Central memory CD8-positive, alpha-beta T cell (primary cell): ENCODE measurements around the gene CRLF3.
"Not testable (repeated sequence)": the region's sequence is repeated elsewhere in the genome, so short reads cannot be mapped to it uniquely, and the experiment has no call there.

Source experiments
- ATAC-seq: fragments of 150-1000 bp; cut with Tn5 transposase; replicated peaks from 2 replicates; pipeline ENCODE4 v1.10.0; 2022; ENCODE audit warnings: mild to moderate bottlenecking, moderate FRiP score, moderate number of reproducible peaks; ENCODE audit not compliant: poor library complexity, severe bottlenecking; ENCODE audit errors: extremely low read depth
- DNase-seq, 2 donors: peaks; one replicate each; pipeline ENCODE4 v3.0.0; 2021; ENCODE audit warnings: low spot score in 2 of 2
- H3K27ac Mint-ChIP-seq: one replicate; pipeline ENCODE4 v1.8.0; 2022; ENCODE audit warnings: low read depth, mild to moderate bottlenecking, moderate library complexity, mixed read lengths
- H3K27me3 Mint-ChIP-seq: one replicate; pipeline ENCODE4 v1.8.0; 2022; ENCODE audit warnings: mixed read lengths
- H3K36me3 Mint-ChIP-seq: one replicate; pipeline ENCODE4 v1.8.0; 2022; ENCODE audit warnings: mild to moderate bottlenecking, moderate library complexity, mixed read lengths; ENCODE audit not compliant: insufficient read depth
- H3K4me1 Mint-ChIP-seq: one replicate; pipeline ENCODE4 v1.8.0; 2022; ENCODE audit warnings: mixed read lengths
- H3K4me3 Mint-ChIP-seq: one replicate; pipeline ENCODE4 v1.8.0; 2022; ENCODE audit warnings: mild to moderate bottlenecking, moderate library complexity, mixed read lengths
- H3K9me3 Mint-ChIP-seq: one replicate; pipeline ENCODE4 v1.8.0; 2022; ENCODE audit warnings: mixed read lengths

CRLF3 gene

DNA sequence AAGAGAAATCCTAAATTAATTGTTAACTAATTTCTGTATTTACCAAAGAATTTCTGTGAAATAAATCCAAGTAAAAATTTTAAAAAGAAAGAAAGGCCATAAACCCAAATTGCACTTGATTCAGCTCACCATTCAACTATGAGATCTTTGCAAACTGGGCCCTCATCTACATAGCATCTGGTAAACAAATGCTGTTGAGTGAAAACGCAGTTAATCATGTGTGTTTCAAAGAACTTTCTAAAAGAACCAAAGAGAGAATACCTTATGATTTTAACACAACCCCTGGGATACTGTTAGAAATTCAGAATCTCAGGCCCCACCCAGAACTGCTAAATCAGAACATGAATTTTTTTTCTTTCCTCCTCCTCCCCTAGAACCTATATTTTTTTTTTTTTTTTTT, 16.6 kb downstream of the CRLF3 start:
- Mint-ChIP-seq H3K4me3 (peak overlapping the region; percentile 74), H3K36me3 (peaks cover 31% of the 10 kb centered on the region), H3K27me3 (no peaks in the 10 kb centered on the region), H3K27ac (peak overlapping the region; percentile 90), H3K9me3 (no peaks in the 10 kb centered on the region), H3K4me1 (peaks cover 43% of the 10 kb centered on the region)
- DNase-seq (no peak), ATAC-seq (no peak)

DNA sequence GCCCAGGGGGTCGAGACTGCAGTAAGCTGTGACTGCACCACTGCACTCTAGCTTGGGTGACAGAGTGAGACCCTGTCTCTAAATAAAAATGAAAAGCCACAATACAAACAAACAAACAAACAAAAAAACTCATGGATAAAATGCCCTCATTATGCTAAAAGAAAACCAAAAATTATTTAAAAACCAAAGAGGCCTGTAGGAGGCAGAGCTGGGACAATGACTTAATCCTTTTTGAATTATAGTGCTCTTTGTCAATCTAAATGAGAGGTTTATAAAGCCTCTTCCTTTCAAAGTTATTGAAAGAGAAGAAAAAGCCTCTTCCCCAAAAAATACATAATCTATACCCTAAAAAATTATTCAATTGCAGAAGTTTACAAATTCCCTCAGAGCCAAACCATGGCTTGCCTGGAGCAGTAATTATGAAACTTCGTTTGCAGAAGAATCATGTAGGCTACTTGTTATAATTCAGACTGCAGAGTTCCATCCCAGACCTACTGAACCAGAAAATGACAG, 18.5 kb downstream of the CRLF3 start:
- Mint-ChIP-seq H3K36me3 (peaks cover 49% of the 10 kb centered on the region), H3K4me1 (peaks cover 43% of the 10 kb centered on the region), H3K27me3 (no peaks in the 10 kb centered on the region), H3K27ac (peak overlapping the region; percentile 10), H3K4me3 (no peak overlapping the region), H3K9me3 (no peaks in the 10 kb centered on the region)
- no peak for ATAC-seq
- no peak for DNase-seq

DNA sequence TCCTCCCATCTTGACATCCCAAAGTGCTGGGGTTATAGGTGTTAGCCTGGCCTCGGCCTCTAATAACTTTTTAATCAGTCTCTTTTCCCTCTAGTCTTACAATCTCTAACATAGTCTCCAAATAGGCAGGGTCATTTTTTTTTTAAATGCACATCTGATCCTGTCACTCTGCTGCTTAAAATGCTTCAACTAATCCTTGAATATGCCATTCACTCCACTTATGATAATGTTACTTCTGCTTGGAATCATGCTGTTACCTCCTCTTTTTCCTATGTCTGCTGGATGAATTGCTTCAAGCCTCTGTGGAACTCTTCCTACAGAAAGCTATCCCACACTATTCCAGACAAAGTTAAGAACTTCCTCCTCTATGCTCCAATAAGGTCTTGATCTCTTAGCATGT, 22.8 kb downstream of the CRLF3 start:
- H3K4me1 Mint-ChIP-seq = peaks cover 28% of the 10 kb centered on the region
- no peak for DNase-seq
- ATAC-seq = no peak
- no peak overlapping the region for H3K4me3 Mint-ChIP-seq
- H3K36me3 Mint-ChIP-seq = peaks cover 69% of the 10 kb centered on the region
- H3K9me3 Mint-ChIP-seq = no peaks in the 10 kb centered on the region
- H3K27ac Mint-ChIP-seq = no peak overlapping the region
- no peaks in the 10 kb centered on the region for H3K27me3 Mint-ChIP-seq

DNA sequence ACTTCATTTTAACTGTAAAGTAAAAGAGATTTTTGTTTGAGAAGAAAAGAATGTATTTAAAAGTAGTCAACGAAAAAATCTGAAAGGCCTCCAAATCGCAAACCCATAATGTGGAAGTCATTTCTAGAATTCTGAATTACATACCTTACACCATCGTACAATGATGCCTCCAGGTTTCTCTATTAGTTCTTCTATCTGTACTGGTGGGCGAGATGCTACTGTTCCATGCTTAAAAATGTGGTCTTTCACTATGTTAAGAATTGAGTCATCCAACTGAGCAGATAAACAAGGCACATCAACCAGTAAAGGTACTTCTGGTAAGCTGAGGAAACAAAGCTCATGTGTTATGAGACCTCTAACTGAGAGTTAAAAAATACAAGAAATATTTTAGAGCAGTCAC, 28.5 kb downstream of the CRLF3 start:
- H3K36me3 Mint-ChIP-seq = peaks cover 83% of the 10 kb centered on the region
- no peak overlapping the region for H3K4me3 Mint-ChIP-seq

DNA sequence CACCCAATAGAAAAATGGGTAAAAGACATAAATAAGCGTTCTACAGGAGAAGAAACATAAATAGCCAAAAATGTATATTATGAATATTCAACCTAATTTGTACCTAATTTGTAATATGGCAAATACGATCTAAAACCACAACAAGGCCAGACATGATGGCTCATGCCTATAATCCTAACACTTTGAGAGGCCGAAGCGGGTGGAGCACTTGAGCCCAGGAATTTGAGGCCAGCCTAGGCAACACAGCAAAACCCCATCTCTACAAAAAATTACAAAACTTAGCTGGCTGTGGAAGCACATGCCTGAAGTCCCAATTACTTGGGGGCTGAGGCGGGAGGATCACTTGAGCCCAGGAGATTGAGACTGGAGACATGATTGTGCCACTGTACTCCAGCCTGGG, 30.1 kb downstream of the CRLF3 start:
- Mint-ChIP-seq H3K27me3 (no peaks in the 10 kb centered on the region), H3K4me1 (peaks cover 17% of the 10 kb centered on the region), H3K36me3 (peaks cover 84% of the 10 kb centered on the region), H3K27ac (peak overlapping the region; percentile 72), H3K4me3 (no peak overlapping the region), H3K9me3 (no peaks in the 10 kb centered on the region)
- DNase-seq (no peak), ATAC-seq (no peak)

More for the DNA sequence above, 28.5 kb downstream of the CRLF3 start:
- no peaks in the 10 kb centered on the region for H3K27me3 Mint-ChIP-seq
- H3K27ac Mint-ChIP-seq = peak overlapping the region; percentile 73
- ATAC-seq = no peak
- no peak for DNase-seq
- peaks cover 11% of the 10 kb centered on the region for H3K4me1 Mint-ChIP-seq
- H3K9me3 Mint-ChIP-seq = no peaks in the 10 kb centered on the region

DNA sequence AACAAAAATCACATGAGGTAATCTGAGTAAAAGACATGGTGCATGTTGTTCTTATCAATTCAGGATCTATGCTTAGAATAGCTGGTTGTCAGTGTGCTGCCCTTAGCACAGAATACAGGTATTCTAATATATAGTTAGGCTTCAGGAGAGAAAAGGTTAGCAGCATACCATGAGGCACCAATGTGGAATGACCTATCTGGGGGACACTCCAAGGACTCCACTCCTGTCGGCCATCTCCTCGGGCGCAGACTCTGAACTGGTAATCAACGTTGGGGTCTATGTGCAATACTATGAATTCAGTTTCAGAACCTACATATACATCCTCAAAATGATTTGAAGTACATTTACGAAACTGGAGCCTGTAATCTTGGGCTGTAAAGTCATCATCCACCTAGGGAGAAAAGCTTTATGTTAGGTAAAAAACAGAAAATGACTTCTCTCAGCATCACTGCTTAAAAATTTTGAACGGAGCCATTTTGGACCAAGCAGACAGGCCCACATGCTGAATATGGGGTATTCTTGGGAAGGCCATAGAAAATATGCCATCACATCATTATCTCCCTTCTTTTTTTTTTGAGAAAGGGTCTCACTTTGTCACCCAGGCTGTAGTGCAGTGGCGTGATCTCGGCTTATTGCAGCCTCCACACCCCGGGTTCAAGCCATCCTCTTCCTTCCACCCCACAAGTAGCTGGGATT, 31.1 kb downstream of the CRLF3 start:
- H3K4me3 Mint-ChIP-seq = no peak overlapping the region
- ATAC-seq (no peak), DNase-seq (no peak)
- peaks cover 89% of the 10 kb centered on the region for H3K36me3 Mint-ChIP-seq
- H3K4me1 Mint-ChIP-seq = peaks cover 17% of the 10 kb centered on the region
- peak overlapping the region; percentile 72 for H3K27ac Mint-ChIP-seq
- no peaks in the 10 kb centered on the region for H3K9me3 Mint-ChIP-seq
- no peaks in the 10 kb centered on the region for H3K27me3 Mint-ChIP-seq

DNA sequence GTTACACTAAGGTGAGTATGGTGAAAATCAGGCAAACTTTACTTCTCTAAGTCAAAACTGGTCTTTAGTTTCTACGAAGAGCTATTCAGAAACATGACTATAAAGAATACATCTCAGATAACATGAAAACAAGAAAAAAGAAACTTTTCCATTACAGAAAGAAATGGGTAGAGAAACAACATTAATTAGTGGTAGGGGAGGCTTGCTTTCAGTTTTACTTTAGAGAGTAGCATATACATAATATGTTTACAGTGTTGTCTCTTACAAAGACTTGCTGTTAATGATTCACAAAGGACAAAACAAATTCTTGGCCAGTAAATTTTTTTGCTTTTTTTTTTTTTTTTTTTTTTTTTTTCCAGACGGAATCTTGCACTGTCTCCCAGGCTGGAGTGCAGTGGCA, 34.2 kb downstream of the CRLF3 start:
- Mint-ChIP-seq H3K4me1 (peaks cover 11% of the 10 kb centered on the region), H3K27ac (peak overlapping the region; percentile 68), H3K4me3 (no peak overlapping the region), H3K36me3 (peaks cover 81% of the 10 kb centered on the region), H3K27me3 (no peaks in the 10 kb centered on the region), H3K9me3 (no peaks in the 10 kb centered on the region)
- no peak for ATAC-seq
- DNase-seq = no peak

DNA sequence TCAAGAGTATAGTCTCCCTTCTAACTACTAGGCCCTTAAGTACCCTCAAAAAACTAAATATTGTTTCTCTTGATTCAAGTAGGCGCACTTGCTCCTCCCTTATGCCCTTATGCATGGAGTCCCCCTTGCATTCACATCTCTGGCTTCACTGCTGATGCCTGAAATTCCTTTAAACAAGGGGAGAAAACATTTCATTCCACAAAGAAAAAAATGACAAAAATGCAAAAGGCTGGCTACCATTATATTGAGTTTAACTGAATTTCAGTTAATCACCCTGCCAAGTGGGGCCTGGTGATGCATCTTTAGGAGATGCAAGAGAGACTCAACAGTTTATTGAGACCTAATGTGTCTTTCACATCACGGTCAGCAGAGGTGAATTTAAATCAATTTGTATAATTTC, 35.6 kb downstream of the CRLF3 start:
- H3K27me3 Mint-ChIP-seq = no peaks in the 10 kb centered on the region
- H3K4me3 Mint-ChIP-seq = no peak overlapping the region
- peaks cover 81% of the 10 kb centered on the region for H3K36me3 Mint-ChIP-seq
- ATAC-seq (no peak), DNase-seq (no peak)
- no peaks in the 10 kb centered on the region for H3K9me3 Mint-ChIP-seq
- peaks cover 7% of the 10 kb centered on the region for H3K4me1 Mint-ChIP-seq
- peak overlapping the region; percentile 68 for H3K27ac Mint-ChIP-seq

DNA sequence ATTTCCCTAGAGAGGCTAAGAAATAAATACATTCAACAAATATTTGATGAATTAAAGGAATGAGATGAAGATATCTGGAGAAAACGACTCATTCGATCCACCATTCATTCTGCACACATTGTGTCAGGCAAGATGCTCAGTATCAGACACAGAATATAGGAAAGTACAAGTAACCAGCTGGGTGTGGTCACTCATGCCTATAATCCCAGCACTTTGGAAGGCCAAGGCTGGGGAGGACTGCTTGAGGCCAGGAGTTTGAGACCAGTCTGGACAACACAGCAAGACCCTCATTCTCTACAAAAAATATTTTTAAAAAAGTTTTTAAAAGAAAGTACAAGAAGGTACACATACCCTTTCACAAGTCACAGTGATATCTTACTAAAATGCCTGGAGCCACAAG, 42.3 kb downstream of the CRLF3 start:
- Mint-ChIP-seq H3K4me1 (peaks cover 8% of the 10 kb centered on the region), H3K9me3 (no peaks in the 10 kb centered on the region), H3K4me3 (no peak overlapping the region), H3K36me3 (peaks cover 47% of the 10 kb centered on the region), H3K27me3 (no peaks in the 10 kb centered on the region), H3K27ac (no peak overlapping the region)
- DNase-seq (no peak), ATAC-seq (no peak)

DNA sequence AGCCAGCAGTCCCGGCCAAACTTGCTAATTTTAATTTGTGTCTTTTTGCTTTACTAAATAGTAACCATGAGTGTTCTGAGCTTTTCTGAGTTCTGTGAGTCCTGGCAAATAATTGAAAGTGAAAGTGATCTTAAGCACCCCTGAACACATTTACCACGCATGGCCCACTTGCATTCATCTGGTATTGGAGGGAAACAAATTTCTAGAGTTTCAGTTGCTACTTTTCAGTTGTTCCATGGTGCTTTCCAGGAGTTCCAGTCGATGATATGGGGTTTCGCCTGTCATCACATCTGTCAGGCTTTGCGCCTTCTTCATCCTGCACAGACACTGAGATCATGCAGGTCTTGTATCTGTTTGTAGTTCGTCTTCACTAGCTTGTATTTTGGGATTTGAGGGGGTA, 44.1 kb downstream of the CRLF3 start:
- no peak overlapping the region for H3K4me3 Mint-ChIP-seq
- peaks cover 37% of the 10 kb centered on the region for H3K36me3 Mint-ChIP-seq
- DNase-seq (no peak), ATAC-seq (no peak)
- no peaks in the 10 kb centered on the region for H3K27me3 Mint-ChIP-seq
- H3K4me1 Mint-ChIP-seq = peaks cover 8% of the 10 kb centered on the region
- H3K9me3 Mint-ChIP-seq = no peaks in the 10 kb centered on the region
- H3K27ac Mint-ChIP-seq = peak overlapping the region; percentile 82

DNA sequence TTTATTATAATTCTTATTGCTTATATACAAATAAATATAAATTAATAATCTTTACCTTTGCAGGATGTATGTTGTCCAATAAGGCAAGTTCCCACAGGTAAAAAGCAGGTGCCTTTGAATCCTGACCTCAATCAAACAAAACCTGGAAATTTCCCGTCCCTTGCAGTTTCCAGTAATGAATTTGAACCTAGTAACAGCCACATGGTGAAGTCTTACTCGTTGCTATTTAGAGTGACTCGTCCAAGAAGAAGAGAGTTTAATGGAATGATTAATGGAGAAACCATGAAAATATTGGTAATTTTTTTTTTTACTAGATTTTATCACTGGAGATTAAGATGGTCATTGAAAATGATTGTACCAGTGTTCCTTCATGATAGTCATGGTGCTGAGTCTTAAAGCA, 55.7 kb downstream of the CRLF3 start:
- H3K9me3 Mint-ChIP-seq, ATAC-seq, H3K27me3 Mint-ChIP-seq, H3K4me1 Mint-ChIP-seq, H3K27ac Mint-ChIP-seq, H3K4me3 Mint-ChIP-seq, DNase-seq: not testable (repeated sequence)
- peaks cover 32% of the 10 kb centered on the region for H3K36me3 Mint-ChIP-seq

DNA sequence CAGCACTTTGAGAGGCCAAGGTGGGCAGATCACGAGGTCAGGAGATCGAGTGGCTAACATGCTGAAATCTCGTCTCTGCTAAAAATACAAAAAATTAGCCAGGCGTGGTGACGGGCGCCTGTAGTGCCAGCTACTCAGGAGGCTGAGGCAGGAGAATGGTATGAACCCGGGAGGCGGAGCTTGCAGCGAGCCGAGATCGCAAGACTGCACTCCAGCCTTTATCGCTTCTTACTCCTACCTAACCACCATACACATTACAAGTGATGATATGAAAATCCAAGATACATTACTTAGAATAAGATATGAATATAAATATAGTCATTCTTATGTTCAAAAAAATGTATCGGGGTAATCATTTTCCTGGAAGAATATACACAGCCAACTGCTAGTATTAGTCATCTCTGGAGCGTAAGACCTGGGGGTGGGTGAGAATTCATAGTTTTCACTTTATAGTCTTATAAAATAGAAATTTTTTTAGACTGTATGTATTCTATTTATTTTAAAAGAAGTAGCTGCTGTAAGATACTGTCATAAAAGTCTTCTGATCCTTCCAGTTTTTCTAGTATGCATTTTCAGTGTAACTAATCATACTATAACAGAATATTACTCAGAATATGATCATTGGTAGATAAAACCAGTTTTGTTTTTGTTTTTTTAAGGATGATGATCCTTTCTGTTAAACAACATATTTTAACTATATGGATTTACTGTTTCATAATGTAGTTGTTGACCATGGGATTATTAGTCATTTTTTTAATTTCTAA, 56.7 kb downstream of the CRLF3 start:
- not testable (repeated sequence) for H3K27ac Mint-ChIP-seq, DNase-seq, H3K27me3 Mint-ChIP-seq, H3K9me3 Mint-ChIP-seq, H3K4me3 Mint-ChIP-seq, H3K4me1 Mint-ChIP-seq, ATAC-seq
- H3K36me3 Mint-ChIP-seq = peaks cover 30% of the 10 kb centered on the region

DNA sequence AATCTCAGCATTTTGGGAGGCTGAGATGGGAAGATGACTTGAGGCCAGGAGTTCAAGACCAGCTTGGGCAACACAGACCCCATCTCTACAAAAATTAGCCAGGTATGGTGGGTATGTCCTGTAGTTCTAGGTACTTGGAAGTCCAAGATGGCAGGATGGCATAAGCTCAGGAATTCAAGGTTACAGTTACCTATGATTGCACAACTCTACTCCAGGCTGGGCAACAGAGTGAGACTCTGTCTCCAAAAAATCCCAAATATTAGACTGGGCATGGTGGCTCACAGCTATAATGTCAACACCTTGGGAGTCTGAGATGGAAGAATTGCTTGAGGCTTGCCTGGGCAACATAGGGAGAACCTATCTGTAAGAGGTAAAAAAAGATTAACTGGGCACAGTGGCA, 63.4 kb downstream of the CRLF3 start:
- Mint-ChIP-seq H3K4me1 (no peaks in the 10 kb centered on the region), H3K27me3 (no peaks in the 10 kb centered on the region), H3K9me3 (no peaks in the 10 kb centered on the region), H3K36me3 (peaks cover 20% of the 10 kb centered on the region), H3K27ac (peak overlapping the region; percentile 35), H3K4me3 (no peak overlapping the region)
- ATAC-seq (no peak), DNase-seq (no peak)
